ENCODE measurements around the gene RNF8. TPM values are rescaled to one million over a fixed set of nuclear protein-coding genes. Genes with fewer than 3 reads are reported as not detected.

The RNF8 gene
- total RNA-seq, 2 donors from 2014 or later: 38.2 to 51.1 TPM

GRCh38 chr6:37354526-37355384, 972 bp downstream of the RNF8 start:
- Histone ChIP-seq H3K27ac (ENCODE audit: low read depth, low read length) (no peak overlapping the region), H3K9me3 (ENCODE audit: control insufficient read depth, low read length) (no peaks in the 10 kb centered on the region), H3K9ac (ENCODE audit: extremely low read depth, low read length, poor library complexity, severe bottlenecking) (peak overlapping the region; percentile 70), H3K4me1 (ENCODE audit: control insufficient read depth, insufficient read depth, low read length) (no peaks in the 10 kb centered on the region), H3K36me3 (ENCODE audit: control insufficient read depth, insufficient read depth, low read length) (no peaks in the 10 kb centered on the region), H3K4me3 (ENCODE audit: low read length) (peak overlapping the region; percentile 98), H3K27me3 (ENCODE audit: control insufficient read depth, insufficient read depth, low read length, poor library complexity, severe bottlenecking) (no peaks in the 10 kb centered on the region)
- Mint-ChIP-seq H3K27me3 (ENCODE audit: insufficient read depth) (peaks cover 2% of the 10 kb centered on the region), H3K9me3 (no peaks in the 10 kb centered on the region), H3K36me3 (ENCODE audit: low read depth) (no peaks in the 10 kb centered on the region), H3K4me1 (peaks cover 38% of the 10 kb centered on the region), H3K27ac (peak overlapping the region; percentile 88), H3K4me3 (peak overlapping the region; percentile 94)
- WGBS, 2 experiments (ENCODE audit: insufficient coverage in 1 of 2, insufficient read length in 1 of 2): 2 to 3% methylated on average over 33 to 44 of the region's 44 CpGs
- peak; percentile 60 for DNase-seq
- no peak for TF ChIP-seq CTCF (conservative IDR thresholded peaks at IDR 0.05)

- Mint-ChIP-seq H3K36me3 (ENCODE audit: low read depth) (no peaks in the 10 kb centered on the region), H3K27ac (no peak overlapping the region), H3K4me1 (peaks cover 46% of the 10 kb centered on the region), H3K4me3 (no peak overlapping the region), H3K9me3 (no peaks in the 10 kb centered on the region), H3K27me3 (ENCODE audit: insufficient read depth) (peaks cover 2% of the 10 kb centered on the region)
- peaks cover 18% of the 10 kb centered on the region for H3K36me3 ChIP-seq (ENCODE audit: control insufficient read depth, insufficient read depth, low read length)
- no peak for TF ChIP-seq CTCF (conservative IDR thresholded peaks at IDR 0.05)
- no peak for DNase-seq
- no peaks in the 10 kb centered on the region for H3K27me3 ChIP-seq (ENCODE audit: control insufficient read depth, insufficient read depth, low read length, poor library complexity, severe bottlenecking)
- H3K4me3 ChIP-seq (ENCODE audit: low read length): peak overlapping the region; percentile 98
- 60% methylated on average over 1 of the region's 1 CpG; no CpG with 5 or more reads in 1 of the 2 experiments for WGBS, 2 experiments (ENCODE audit: insufficient coverage in 1 of 2, insufficient read length in 1 of 2)
- no peaks in the 10 kb centered on the region for H3K9me3 ChIP-seq (ENCODE audit: control insufficient read depth, low read length)
- H3K9ac ChIP-seq (ENCODE audit: extremely low read depth, low read length, poor library complexity, severe bottlenecking): no peak overlapping the region
- peaks cover 6% of the 10 kb centered on the region for H3K4me1 ChIP-seq (ENCODE audit: control insufficient read depth, insufficient read depth, low read length)
- no peak overlapping the region for H3K27ac ChIP-seq (ENCODE audit: low read depth, low read length)
Measured at GRCh38 chr6:37357288-37357687, 3.5 kb downstream of the RNF8 start.

- peaks cover 50% of the 10 kb centered on the region for H3K4me1 Mint-ChIP-seq
- H3K4me1 ChIP-seq (ENCODE audit: control insufficient read depth, insufficient read depth, low read length): peaks cover 7% of the 10 kb centered on the region
- no peak overlapping the region for H3K27ac ChIP-seq (ENCODE audit: low read depth, low read length)
- TF ChIP-seq CTCF (conservative IDR thresholded peaks at IDR 0.05): no peak
- H3K27me3 ChIP-seq (ENCODE audit: control insufficient read depth, insufficient read depth, low read length, poor library complexity, severe bottlenecking): no peaks in the 10 kb centered on the region
- no peaks in the 10 kb centered on the region for H3K9me3 ChIP-seq (ENCODE audit: control insufficient read depth, low read length)
- H3K4me3 ChIP-seq (ENCODE audit: low read length): peak overlapping the region; percentile 98
- no peak overlapping the region for H3K27ac Mint-ChIP-seq
- 88 to 100% methylated on average over 1 to 2 of the region's 2 CpGs for WGBS, 2 experiments (ENCODE audit: insufficient coverage in 1 of 2, insufficient read length in 1 of 2)
- peaks cover under 1% of the 10 kb centered on the region for H3K36me3 Mint-ChIP-seq (ENCODE audit: low read depth)
- H3K36me3 ChIP-seq (ENCODE audit: control insufficient read depth, insufficient read depth, low read length): peaks cover 23% of the 10 kb centered on the region
- H3K9me3 Mint-ChIP-seq: no peaks in the 10 kb centered on the region
- no peak overlapping the region for H3K4me3 Mint-ChIP-seq
- no peak for DNase-seq
- peaks cover 2% of the 10 kb centered on the region for H3K27me3 Mint-ChIP-seq (ENCODE audit: insufficient read depth)
- no peak overlapping the region for H3K9ac ChIP-seq (ENCODE audit: extremely low read depth, low read length, poor library complexity, severe bottlenecking)
Measured at GRCh38 chr6:37357860-37358259, 4.1 kb downstream of the RNF8 start.
